Fibroblast of lung (primary cell): Measurements from ENCODE around the gene OPN3. TPM values are rescaled to one million over a fixed set of nuclear protein-coding genes. Genes with fewer than 3 reads are reported as not detected.

Experiments used
- DNase-seq, 2 donors: peaks; one replicate each; pipeline versions ENCODE4 v3.0.0 to v3.0.0-alpha.2; 2010; ENCODE audit warnings: low read depth in 2 of 2
- H2AFZ ChIP-seq: 2 replicates; pipeline ENCODE4 v1.5.1; 2012; ENCODE audit warnings: low read length, control low read depth, inconsistent platforms
- H3K27ac ChIP-seq: 2 replicates; pipeline ENCODE4 v1.5.1; 2011; ENCODE audit warnings: low read length, control low read depth; ENCODE audit not compliant: insufficient read depth
- H3K27me3 ChIP-seq: 2 replicates; pipeline ENCODE4 v1.5.1; 2011; ENCODE audit warnings: mild to moderate bottlenecking, low read length; ENCODE audit not compliant: control insufficient read depth, insufficient read depth
- H3K36me3 ChIP-seq: 2 replicates; pipeline ENCODE4 v1.5.1; 2011; ENCODE audit warnings: low read length; ENCODE audit not compliant: control insufficient read depth, insufficient read depth
- H3K4me1 ChIP-seq: 2 replicates; pipeline ENCODE4 v1.5.1; 2011; ENCODE audit warnings: low read length; ENCODE audit not compliant: control insufficient read depth, insufficient read depth; ENCODE audit errors: extremely low read depth
- H3K4me2 ChIP-seq: 2 replicates; pipeline ENCODE4 v1.5.1; 2011; ENCODE audit warnings: low read length, control low read depth; ENCODE audit not compliant: insufficient read depth; ENCODE audit errors: extremely low read depth
- H3K4me3 ChIP-seq, 4 experiments: fragments of 200-600 bp in 1 of 4; sonication (generic) in 1 of 4; replicated peaks in 1 of 4; 2 replicates each; pipeline ENCODE4 v1.5.1; 2011 to 2016; ENCODE audit warnings: low read length in 4 of 4, low read depth in 3 of 4, mild to moderate bottlenecking in 3 of 4, control low read depth in 2 of 4, inconsistent platforms in 1 of 4, mixed read lengths in 1 of 4; ENCODE audit not compliant: insufficient read depth in 1 of 4; ENCODE audit errors: control extremely low read depth in 1 of 4
- H3K79me2 ChIP-seq: 2 replicates; pipeline ENCODE4 v1.5.1; 2012; ENCODE audit warnings: mild to moderate bottlenecking, low read length, inconsistent platforms; ENCODE audit not compliant: control insufficient read depth, insufficient read depth
- H3K9ac ChIP-seq: 2 replicates; pipeline ENCODE4 v1.5.1; 2011; ENCODE audit warnings: mild to moderate bottlenecking, low read length, control low read depth; ENCODE audit not compliant: insufficient read depth
- H3K9me3 ChIP-seq: 2 replicates; pipeline ENCODE4 v1.5.1; 2012; ENCODE audit warnings: low read depth, low read length; ENCODE audit not compliant: control insufficient read depth, insufficient read depth
- H4K20me1 ChIP-seq: 2 replicates; pipeline ENCODE4 v1.5.1; 2011; ENCODE audit warnings: low read length; ENCODE audit not compliant: control insufficient read depth, insufficient read depth; ENCODE audit errors: extremely low read depth
- EZH2 ChIP-seq: IDR thresholded peaks from 2 replicates; pipeline ENCODE4 v1.5.1; 2012; ENCODE audit warnings: low read length, control low read depth, mild to moderate bottlenecking; ENCODE audit errors: missing control alignments
- polyA plus RNA-seq, 2 donors: library from polyadenylated mRNA; depleted of rRNA in 1 of 2; stranded (reverse) in 1 of 2; unstranded in 1 of 2; fragments of >200 nt; gene quantifications; 2 replicates each; pipeline ENCODE4 v1.2.1, GENCODE V29; 2011 to 2012; ENCODE audit warnings: missing spikeins in 1 of 2
- total RNA-seq: library from RNA; depleted of rRNA; stranded (reverse); fragments of >200 nt; gene quantifications from 2 replicates; pipeline ENCODE4 v1.2.1, GENCODE V29; 2014
- TF ChIP-seq, protein P1 (sequence below), 2 donors: IDR thresholded peaks in 1 of 2; conservative IDR thresholded peaks in 1 of 2; 1 replicate in 1 of 2; 2 replicates in 1 of 2; pipeline ENCODE4 v1.5.1; 2011 to 2012; ENCODE audit warnings: low read length in 2 of 2, control low read depth in 1 of 2, inconsistent platforms in 1 of 2, low read depth in 1 of 2, mild to moderate bottlenecking in 1 of 2

The OPN3 gene
- total and polyA plus RNA-seq, 2 donors (not counting 1 experiment from before 2014, with no cell fraction given), result 32.5 to 58.9 TPM

- H3K27me3 ChIP-seq, result no peaks in the 10 kb centered on the region
- H3K9me3 ChIP-seq, result no peaks in the 10 kb centered on the region
- no peaks in the 10 kb centered on the region for H3K36me3 ChIP-seq
- no peaks in the 10 kb centered on the region for H4K20me1 ChIP-seq
- TF ChIP-seq, protein P1, sequence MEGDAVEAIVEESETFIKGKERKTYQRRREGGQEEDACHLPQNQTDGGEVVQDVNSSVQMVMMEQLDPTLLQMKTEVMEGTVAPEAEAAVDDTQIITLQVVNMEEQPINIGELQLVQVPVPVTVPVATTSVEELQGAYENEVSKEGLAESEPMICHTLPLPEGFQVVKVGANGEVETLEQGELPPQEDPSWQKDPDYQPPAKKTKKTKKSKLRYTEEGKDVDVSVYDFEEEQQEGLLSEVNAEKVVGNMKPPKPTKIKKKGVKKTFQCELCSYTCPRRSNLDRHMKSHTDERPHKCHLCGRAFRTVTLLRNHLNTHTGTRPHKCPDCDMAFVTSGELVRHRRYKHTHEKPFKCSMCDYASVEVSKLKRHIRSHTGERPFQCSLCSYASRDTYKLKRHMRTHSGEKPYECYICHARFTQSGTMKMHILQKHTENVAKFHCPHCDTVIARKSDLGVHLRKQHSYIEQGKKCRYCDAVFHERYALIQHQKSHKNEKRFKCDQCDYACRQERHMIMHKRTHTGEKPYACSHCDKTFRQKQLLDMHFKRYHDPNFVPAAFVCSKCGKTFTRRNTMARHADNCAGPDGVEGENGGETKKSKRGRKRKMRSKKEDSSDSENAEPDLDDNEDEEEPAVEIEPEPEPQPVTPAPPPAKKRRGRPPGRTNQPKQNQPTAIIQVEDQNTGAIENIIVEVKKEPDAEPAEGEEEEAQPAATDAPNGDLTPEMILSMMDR (conservative IDR thresholded peaks at IDR 0.05 in 1 of 2, IDR thresholded peaks at IDR 0.05 in 1 of 2; ENCODE audit: low read depth in 1 of 2, low read length in 2 of 2), result no peak
- TF ChIP-seq EZH2, result no peak
- no peak overlapping the region for H3K27ac ChIP-seq
- H2AFZ ChIP-seq, result no peak overlapping the region
- no peaks in the 10 kb centered on the region for H3K4me1 ChIP-seq
- no peak overlapping the region for H3K4me3 ChIP-seq
- H3K79me2 ChIP-seq, result no peaks in the 10 kb centered on the region
- no peak for DNase-seq
- no peak overlapping the region for H3K4me2 ChIP-seq
- H3K9ac ChIP-seq, result no peak overlapping the region
Observed at GRCh38 chr1:241579434-241579833, 60.7 kb downstream of the OPN3 start.

DNA sequence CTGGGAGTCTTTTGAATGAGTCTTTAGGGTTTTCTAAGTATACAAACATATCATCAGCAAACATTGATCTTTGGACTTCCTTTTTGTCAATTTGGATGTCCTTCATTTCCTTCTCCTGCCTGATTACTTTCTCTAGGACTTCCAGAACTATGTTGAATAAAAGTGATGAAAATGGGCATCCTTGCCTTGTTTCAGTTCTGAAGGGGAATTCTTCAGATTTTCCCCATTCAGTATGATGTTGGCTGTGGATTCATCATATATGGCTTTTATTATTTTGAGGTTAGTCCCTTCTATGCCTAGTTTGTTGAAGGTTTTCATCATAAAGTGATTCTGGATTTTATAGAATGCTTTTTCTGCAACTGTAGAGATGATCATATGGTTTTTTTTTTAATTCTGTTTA lies 66.0 kb downstream of the OPN3 start:
- TF ChIP-seq EZH2, result no peak
- TF ChIP-seq, protein P1 (conservative IDR thresholded peaks at IDR 0.05 in 1 of 2, IDR thresholded peaks at IDR 0.05 in 1 of 2; ENCODE audit: low read depth in 1 of 2, low read length in 2 of 2), result no peak

GRCh38 chr1:241569848-241570247 lies 70.3 kb downstream of the OPN3 start:
- DNase-seq, result no peak
- Histone ChIP-seq H3K4me1 (no peaks in the 10 kb centered on the region), H3K9me3 (no peaks in the 10 kb centered on the region), H3K27me3 (no peaks in the 10 kb centered on the region), H3K9ac (no peak overlapping the region), H3K36me3 (no peaks in the 10 kb centered on the region), H2AFZ (no peak overlapping the region), H3K4me2 (no peak overlapping the region), H4K20me1 (no peaks in the 10 kb centered on the region), H3K4me3 (no peak overlapping the region), H3K27ac (no peak overlapping the region), H3K79me2 (no peaks in the 10 kb centered on the region)
- TF ChIP-seq EZH2, result no peak

More for the DNA sequence above, 66.0 kb downstream of the OPN3 start:
- H4K20me1 ChIP-seq, result no peaks in the 10 kb centered on the region
- H3K9me3 ChIP-seq, result no peaks in the 10 kb centered on the region
- no peaks in the 10 kb centered on the region for H3K79me2 ChIP-seq
- no peak overlapping the region for H3K27ac ChIP-seq
- no peaks in the 10 kb centered on the region for H3K4me1 ChIP-seq
- H3K36me3 ChIP-seq, result no peaks in the 10 kb centered on the region
- DNase-seq, result no peak
- H3K4me2 ChIP-seq, result no peak overlapping the region
- no peaks in the 10 kb centered on the region for H3K27me3 ChIP-seq
- H3K4me3 ChIP-seq, result no peak overlapping the region
- no peak overlapping the region for H3K9ac ChIP-seq
- no peak overlapping the region for H2AFZ ChIP-seq

GRCh38 chr1:241560849-241561187 lies 79.4 kb downstream of the OPN3 start:
- H3K36me3 ChIP-seq, result no peaks in the 10 kb centered on the region
- TF ChIP-seq, protein P1 (conservative IDR thresholded peaks at IDR 0.05 in 1 of 2, IDR thresholded peaks at IDR 0.05 in 1 of 2; ENCODE audit: low read depth in 1 of 2, low read length in 2 of 2), result no peak
- no peak for TF ChIP-seq EZH2
- H3K9ac ChIP-seq, result no peak overlapping the region
- no peaks in the 10 kb centered on the region for H3K9me3 ChIP-seq
- no peak overlapping the region for H3K27ac ChIP-seq
- no peaks in the 10 kb centered on the region for H4K20me1 ChIP-seq
- DNase-seq, result no peak
- H3K4me2 ChIP-seq, result no peak overlapping the region
- H2AFZ ChIP-seq, result no peak overlapping the region
- H3K79me2 ChIP-seq, result no peaks in the 10 kb centered on the region
- H3K4me1 ChIP-seq, result no peaks in the 10 kb centered on the region
- no peaks in the 10 kb centered on the region for H3K27me3 ChIP-seq
- H3K4me3 ChIP-seq, result no peak overlapping the region
